Measurements from ENCODE around the gene DNASE2B.
A peak's percentile ranks its signal among the peaks of the same experiment; 100 is the strongest.

Gene DNASE2B

GRCh38 chr1:84376000-84376910, 22.0 kb upstream of the DNASE2B start:
- DNase-seq: no peak

DNA sequence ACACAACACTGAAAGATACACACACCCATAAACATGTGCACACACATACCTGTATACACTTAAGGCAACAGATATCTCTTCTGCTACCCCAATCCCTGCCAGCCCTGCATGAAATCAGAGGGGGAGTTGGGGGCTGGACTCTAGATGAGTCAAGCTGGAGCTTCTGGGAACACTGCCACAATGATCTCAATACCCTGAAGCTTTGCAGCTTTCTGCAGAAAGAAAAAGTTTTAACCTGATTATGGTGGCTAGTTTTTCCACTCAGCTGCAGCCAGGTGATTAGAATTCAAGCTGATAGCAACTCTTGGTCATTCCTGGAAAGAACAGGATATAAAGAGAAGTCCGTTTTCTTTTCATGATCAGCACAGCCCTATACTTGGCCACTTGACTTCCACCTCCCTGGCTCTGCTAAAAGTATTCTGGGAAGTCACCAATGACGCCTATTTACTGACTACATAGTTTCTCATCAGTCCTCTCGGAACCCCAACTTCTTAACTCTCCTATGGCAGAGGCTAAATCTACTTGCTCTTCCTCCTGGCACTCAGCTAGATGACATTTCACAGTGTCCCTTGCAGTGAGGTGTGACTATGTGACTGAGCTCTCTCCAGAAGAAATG, 20.7 kb upstream of the DNASE2B start:
- DNase-seq: peak; percentile 27

- DNase-seq: peak; percentile 43
Measured at GRCh38 chr1:84379138-84379916, 19.0 kb upstream of the DNASE2B start.

GRCh38 chr1:84379917-84380180, 18.4 kb upstream of the DNASE2B start:
- no peak for DNase-seq

GRCh38 chr1:84382127-84382526, 16.2 kb upstream of the DNASE2B start:
- DNase-seq: no peak

DNA sequence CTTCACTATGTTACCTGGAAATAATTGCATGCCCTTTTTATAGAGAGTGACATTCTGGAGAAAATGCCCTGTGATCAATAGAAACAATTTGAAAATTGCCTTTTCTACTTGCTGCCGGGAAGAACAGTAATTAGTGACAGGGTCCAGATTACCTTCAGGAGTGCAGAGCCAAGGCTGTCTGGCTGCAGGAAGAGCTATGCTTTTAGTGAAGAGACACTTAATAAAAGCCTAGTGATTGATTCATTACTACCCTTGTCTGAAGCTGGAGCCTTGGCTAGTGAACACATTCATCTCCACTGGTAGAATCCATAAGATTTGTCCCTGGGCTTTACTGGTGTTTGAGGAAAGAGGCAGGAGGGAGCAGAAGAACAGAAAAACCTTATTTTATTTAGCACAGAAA, 12.9 kb upstream of the DNASE2B start:
- no peak for DNase-seq

- DNase-seq: no peak
Measured at GRCh38 chr1:84386716-84387479, 11.4 kb upstream of the DNASE2B start.

GRCh38 chr1:84387480-84388163, 10.7 kb upstream of the DNASE2B start:
- DNase-seq: no peak

DNA sequence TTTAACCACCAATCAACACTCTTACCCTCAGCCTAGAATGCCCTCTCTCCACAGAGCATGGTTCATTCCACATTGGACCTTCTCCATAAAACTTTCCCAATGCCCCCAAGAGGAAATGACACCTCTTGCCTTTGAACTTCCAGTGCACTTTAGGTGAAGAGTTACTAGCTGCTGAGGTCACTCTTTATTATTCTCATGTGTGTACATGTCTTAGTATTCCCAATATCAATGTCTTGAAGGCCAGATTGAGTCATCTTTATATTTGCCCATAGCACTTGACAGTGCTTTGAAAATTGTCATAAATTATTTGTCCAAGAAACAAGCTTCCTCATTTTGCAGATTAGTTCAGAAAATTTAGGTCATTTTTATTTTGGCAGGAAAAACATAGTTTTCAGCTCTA, 8.1 kb upstream of the DNASE2B start:
- no peak for DNase-seq

DNA sequence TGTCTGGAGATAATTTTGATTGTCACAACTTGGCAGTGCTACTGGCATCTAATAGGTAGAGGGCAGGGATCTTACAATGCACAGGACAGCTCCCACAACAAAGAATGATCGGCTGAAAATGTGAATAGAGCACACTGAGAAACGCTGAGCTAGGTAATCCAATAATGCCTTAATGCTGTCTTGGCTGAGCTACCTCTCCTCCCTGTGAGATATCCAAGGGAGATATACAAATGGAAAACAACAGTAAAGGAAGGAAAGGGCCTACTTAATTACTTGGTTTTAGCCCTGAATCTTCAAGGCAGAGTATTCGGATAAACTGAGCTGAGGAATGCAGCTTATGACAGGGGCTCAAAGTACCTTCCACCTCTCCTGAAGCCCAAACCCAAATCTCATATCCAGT, 2.9 kb downstream of the DNASE2B start:
- DNase-seq: no peak

- DNase-seq: no peak
Measured at GRCh38 chr1:84402060-84402459, 3.8 kb downstream of the DNASE2B start.

GRCh38 chr1:84402501-84402900, 4.2 kb downstream of the DNASE2B start:
- no peak for DNase-seq

DNA sequence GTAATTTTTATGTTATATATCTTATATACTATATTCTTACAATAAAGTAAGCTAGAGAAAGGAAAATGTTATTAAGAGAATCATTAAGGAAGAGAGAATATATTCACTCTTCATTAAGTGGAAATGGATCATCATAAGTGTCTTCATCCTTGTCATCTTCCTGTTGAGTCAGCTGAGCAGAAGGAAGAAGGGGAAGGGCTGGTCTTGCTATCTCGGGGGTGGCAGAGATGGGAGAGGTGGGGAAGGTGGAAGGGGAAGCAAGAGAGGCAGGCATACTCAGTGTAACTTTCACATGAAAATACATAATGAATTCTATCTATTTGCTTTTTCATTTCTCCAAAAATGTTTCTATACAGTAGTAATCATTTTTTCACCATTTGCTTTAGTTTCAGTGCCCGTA, 5.1 kb downstream of the DNASE2B start:
- no peak for DNase-seq

DNA sequence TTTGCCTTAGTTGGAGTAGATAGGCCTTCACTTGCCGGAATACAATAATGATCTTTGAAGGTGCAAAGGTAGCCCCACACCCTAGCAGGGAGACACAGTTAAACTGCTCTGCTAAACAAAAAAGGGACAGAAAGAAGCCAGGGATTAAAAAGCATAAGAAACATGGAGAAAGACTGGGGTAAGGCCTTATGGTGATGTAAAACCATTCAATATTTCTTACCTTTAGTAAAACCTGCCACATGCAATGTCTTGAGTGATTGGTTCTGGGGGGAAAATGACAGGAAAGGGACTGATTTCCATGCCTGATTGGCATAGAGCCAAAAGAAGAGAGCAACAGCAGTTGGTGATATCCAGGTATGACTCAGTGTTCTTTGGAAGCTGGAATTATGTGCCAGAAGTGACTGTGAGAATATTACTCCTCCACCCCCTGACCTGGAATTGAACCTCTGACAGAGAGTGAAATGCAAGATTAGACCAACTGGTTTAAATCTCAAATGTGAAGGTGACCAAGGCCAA, 8.1 kb downstream of the DNASE2B start:
- DNase-seq: peak; percentile 37

DNA sequence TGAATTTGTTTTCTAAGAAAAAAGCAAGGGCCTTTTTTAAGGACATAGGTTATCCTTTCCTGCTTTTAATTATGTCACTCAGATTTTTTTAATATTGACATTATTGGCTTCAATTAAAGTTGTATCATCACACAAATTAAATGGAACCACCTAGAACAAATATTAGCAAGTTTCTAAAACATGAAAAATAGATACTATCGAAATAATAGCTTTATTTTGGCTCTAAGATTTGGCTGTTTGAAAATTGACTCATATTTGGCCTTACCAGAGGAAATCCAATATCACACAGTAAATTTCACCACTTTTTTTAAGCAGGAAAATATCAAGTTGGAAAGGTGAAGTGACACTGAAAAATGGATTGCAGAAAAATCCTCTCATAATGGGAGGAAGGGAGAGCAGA, 9.2 kb downstream of the DNASE2B start:
- no peak for DNase-seq

- no peak for DNase-seq
Measured at GRCh38 chr1:84407958-84408422, 9.7 kb downstream of the DNASE2B start.

DNA sequence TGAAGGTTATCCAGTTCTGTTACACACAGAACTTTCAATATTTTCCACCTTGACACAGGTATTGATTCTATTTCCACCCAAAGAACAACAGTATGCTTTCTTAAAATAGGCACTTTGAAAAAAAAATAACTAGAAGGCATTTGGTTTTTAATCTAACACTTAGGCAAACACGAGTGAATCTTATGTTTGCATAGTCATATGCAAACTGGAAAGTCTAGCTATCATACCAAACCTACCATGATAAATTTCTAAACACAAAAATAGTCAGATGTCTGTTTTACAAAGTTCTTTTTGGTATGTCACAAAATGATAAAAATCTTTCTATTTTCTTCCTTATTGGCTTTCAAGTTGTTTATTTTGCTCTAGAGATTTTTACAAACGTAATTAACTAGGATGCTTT, 11.6 kb downstream of the DNASE2B start:
- no peak for DNase-seq

- DNase-seq: no peak
Measured at GRCh38 chr1:84410328-84411095, 12.2 kb downstream of the DNASE2B start.

- no peak for DNase-seq
Measured at GRCh38 chr1:84412316-84412942, 14.1 kb downstream of the DNASE2B start.

DNA sequence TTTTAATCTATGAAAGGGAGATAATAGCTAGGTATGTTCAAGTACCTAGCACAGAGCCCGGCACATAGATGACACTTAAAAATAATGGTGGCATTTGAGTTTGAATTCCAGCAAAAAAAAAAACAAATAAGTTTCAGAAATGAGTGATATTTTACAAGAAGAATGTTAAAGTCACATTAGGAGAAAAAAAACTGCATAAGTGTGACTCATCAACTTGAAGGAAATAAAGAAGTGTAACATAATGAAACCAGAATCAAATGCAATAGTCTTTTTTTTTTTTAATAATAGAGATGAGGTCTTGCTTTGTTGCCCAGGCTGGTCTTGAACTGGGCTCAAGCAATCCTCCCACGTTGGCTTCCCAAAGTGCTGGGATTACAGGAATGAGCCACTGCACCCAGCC, 17.1 kb downstream of the DNASE2B start:
- peak; percentile 2 for DNase-seq

DNA sequence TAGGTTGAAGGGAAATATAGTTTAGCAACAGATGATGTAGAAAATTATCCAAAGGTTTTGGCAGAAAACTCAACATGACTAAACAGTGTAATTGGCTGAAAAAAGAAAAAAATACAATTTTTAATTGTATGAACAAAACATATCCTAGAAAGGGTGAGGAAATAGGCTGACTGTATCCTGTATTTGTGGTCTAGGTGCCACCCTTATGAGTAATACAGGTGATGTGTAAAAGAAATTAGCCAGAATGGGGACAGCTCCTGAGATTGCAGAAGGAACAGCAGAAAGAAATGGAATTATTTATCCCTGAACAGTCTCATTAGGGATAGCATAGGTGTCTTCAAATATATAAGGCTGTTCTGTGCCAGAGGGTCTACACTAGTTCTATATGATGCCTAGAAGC, 24.6 kb downstream of the DNASE2B start:
- no peak for DNase-seq

All from kidney glomerular epithelial cell (primary cell).